Fibroblast of villous mesenchyme (primary cell): ENCODE data around the gene SGCE. TPM values are rescaled to one million over a fixed set of nuclear protein-coding genes. Genes with fewer than 3 reads are reported as not detected.
A peak's percentile ranks its signal among the peaks of the same experiment; 100 is the strongest.

Experiments
- DNase-seq: peaks from one replicate; pipeline ENCODE4 v3.0.0-alpha.2; 2010; ENCODE audit warnings: low read depth
- H3K4me3 ChIP-seq: 2 replicates; pipeline ENCODE4 v1.5.1; 2011; ENCODE audit warnings: low read depth, mild to moderate bottlenecking, low read length
- CTCF ChIP-seq: IDR thresholded peaks from 2 replicates; pipeline ENCODE4 v1.5.1; 2012; ENCODE audit warnings: low read depth, mild to moderate bottlenecking, low read length; ENCODE audit not compliant: insufficient read depth
- total RNA-seq: library from RNA; depleted of rRNA; stranded (reverse); fragments of >200 nt; gene quantifications from 2 replicates; pipeline ENCODE4 v1.2.3, GENCODE V29; 2012

Gene SGCE
- total RNA-seq, 1 donor, result 92.8 TPM

GRCh38 chr7:94687810-94688209 lies 31.9 kb upstream of the SGCE start:
- H3K4me3 ChIP-seq, result no peak overlapping the region
- peak; percentile 50 for DNase-seq
- no peak for TF ChIP-seq CTCF

- TF ChIP-seq CTCF, result no peak
- DNase-seq, result peak; percentile 28
- no peak overlapping the region for H3K4me3 ChIP-seq
Measured at GRCh38 chr7:94687076-94687475, 31.1 kb upstream of the SGCE start.

- no peak for TF ChIP-seq CTCF
- DNase-seq, result no peak
Measured at GRCh38 chr7:94683066-94683465, 27.1 kb upstream of the SGCE start.

GRCh38 chr7:94679358-94679757 lies 23.4 kb upstream of the SGCE start:
- no peak for DNase-seq
- TF ChIP-seq CTCF, result no peak
- H3K4me3 ChIP-seq, result no peak overlapping the region

More at GRCh38 chr7:94683066-94683465, 27.1 kb upstream of the SGCE start:
- H3K4me3 ChIP-seq, result no peak overlapping the region

- no peak overlapping the region for H3K4me3 ChIP-seq
- no peak for TF ChIP-seq CTCF
- no peak for DNase-seq
Measured at GRCh38 chr7:94676431-94676830, 20.5 kb upstream of the SGCE start.

- TF ChIP-seq CTCF, result no peak
- no peak for DNase-seq
- H3K4me3 ChIP-seq, result no peak overlapping the region
Measured at GRCh38 chr7:94675356-94675755, 19.4 kb upstream of the SGCE start.

- no peak overlapping the region for H3K4me3 ChIP-seq
- no peak for TF ChIP-seq CTCF
- DNase-seq, result no peak
Measured at GRCh38 chr7:94671444-94672235, 15.7 kb upstream of the SGCE start.
